Hematopoietic multipotent progenitor cell (in vitro differentiated cells): ENCODE data around the gene SHISA8. TPM values are rescaled to one million over a fixed set of nuclear protein-coding genes. Genes with fewer than 3 reads are reported as not detected.
A peak's percentile ranks its signal among the peaks of the same experiment; 100 is the strongest.

Experiments
- DNase-seq, 3 donors: peaks; one replicate each; pipeline ENCODE4 v3.0.0-alpha.2; 2011 to 2015; ENCODE audit warnings: low read depth in 2 of 3, low spot score in 2 of 3
- small RNA-seq: library from RNA; depleted of rRNA; stranded (forward); fragments of <200 nt; gene quantifications from one replicate; pipeline ENCODE3, GENCODE V24; 2012
- total RNA-seq: library from RNA; depleted of rRNA; stranded (reverse); fragments of >200 nt; gene quantifications from one replicate; pipeline ENCODE4 v1.2.3, GENCODE V29; 2012

Gene SHISA8
- total RNA-seq, 1 donor = under 0.01 TPM

DNA sequence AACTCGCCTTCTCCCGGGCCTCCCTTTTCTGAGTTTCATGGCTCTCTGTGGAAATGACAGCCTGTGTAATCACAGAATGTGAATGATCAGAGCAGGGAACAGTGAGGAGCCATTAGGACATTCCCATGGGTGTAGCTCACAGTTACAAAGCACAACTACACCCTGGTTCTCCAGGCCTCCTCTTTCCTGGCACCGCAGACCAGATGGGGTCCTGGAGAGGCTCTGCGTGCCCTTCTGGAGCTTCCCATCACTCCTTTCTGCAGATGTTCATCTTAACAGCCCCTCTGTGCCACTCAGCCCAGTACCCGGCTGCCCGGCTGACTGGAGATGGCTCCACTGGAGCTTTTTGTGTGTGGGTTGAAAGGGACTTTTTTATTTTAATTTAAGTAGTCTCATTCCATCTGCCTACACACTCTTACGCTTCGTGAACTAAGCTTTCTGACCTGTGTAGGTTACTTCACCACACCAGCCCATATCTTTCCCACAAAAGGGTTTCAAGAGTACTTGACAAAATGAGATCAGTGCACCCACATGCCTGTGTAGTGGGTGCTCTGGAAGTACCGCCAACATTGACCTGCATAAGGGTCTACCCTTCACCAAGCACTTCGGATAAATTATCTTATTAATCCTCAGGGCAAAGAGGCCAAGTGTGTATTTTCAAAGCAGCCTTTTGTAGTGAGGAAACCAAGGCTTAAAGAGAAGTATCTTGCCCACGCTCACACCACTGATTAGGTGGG lies 52.2 kb downstream of the SHISA8 start:
- no peak for DNase-seq

GRCh38 chr22:41862160-41862529 lies 52.7 kb downstream of the SHISA8 start:
- DNase-seq = peak in 2 of 3 donors; percentile 19 to 32

Small RNA genes within 50 kb of the gene (small RNA-seq; reads per million reads assigned to genes)
- gene MIR33A = 7.6 reads per million, percentile 91 among the genes with 10 or more reads in this experiment

Other genes starting within 250 kb of the SHISA8 start
- 127 TPM for gene SNU13, start 226.2 kb downstream of the SHISA8 start, total RNA-seq
- 16.2 TPM for gene MEI1, start 215.6 kb downstream of the SHISA8 start, total RNA-seq
- gene CCDC134, start 114.4 kb downstream of the SHISA8 start, total RNA-seq = 15.9 TPM
- 95.9 TPM for gene SREBF2, start 82.0 kb downstream of the SHISA8 start, total RNA-seq
- 1.1 TPM for gene TNFRSF13C, start 11.7 kb upstream of the SHISA8 start, total RNA-seq
- 19.9 TPM for gene CENPM, start 32.1 kb upstream of the SHISA8 start, total RNA-seq
- gene SEPTIN3, start 54.4 kb upstream of the SHISA8 start, total RNA-seq = under 0.01 TPM
- 1.6 TPM for gene WBP2NL, start 83.7 kb upstream of the SHISA8 start, total RNA-seq
- 46.6 TPM for gene NAGA, start 155.7 kb upstream of the SHISA8 start, total RNA-seq
- 10.0 TPM for gene PHETA2, start 159.2 kb upstream of the SHISA8 start, total RNA-seq
- 18.6 TPM for gene SMDT1, start 164.6 kb upstream of the SHISA8 start, total RNA-seq
- gene NDUFA6, start 175.7 kb upstream of the SHISA8 start, total RNA-seq = 18.0 TPM
- 0.27 TPM for gene CYP2D6, start 215.7 kb upstream of the SHISA8 start, total RNA-seq